K562 (cell line): ENCODE measurements around the gene STK17A. TPM values are rescaled to one million over a fixed set of nuclear protein-coding genes. Genes with fewer than 3 reads are reported as not detected.
A peak's percentile ranks its signal among the peaks of the same experiment; 100 is the strongest.

Experiments
- ATAC-seq: fragments of 200-7000 bp; cut with Tn5 transposase; 3 replicates; pipeline ENCODE4 v1.9.1; 2020; ENCODE audit warnings: moderate library complexity
- BruUV-seq: library from RNA; stranded (reverse); fragments of 400-500 nt; replicated peaks from 2 replicates; lab custom pipeline; 2021; lab: Mats Ljungman, UMichigan
- CTCF ChIA-PET: fragments of 300-600 bp; formaldehyde crosslinking; extraction: SDS; loops from one replicate; lab custom pipeline; 2021; ENCODE audit warnings: low intra/inter-chr PET ratio; lab: Yijun Ruan, JAX
- POLR2A ChIA-PET: fragments of 300-600, 350-650 bp; sonication (Branson Sonifier 250); formaldehyde crosslinking; extraction: SDS; loops from one replicate; lab custom pipeline; 2021; ENCODE audit warnings: antibody characterized with exemption, inconsistent platforms; lab: Yijun Ruan, JAX
- DNase-seq, 4 experiments: peaks; one replicate each; pipeline versions ENCODE4 v3.0.0 to v3.0.0-alpha.2; 2011 to 2018; ENCODE audit warnings: low spot score in 3 of 4, mixed read lengths in 3 of 4; ENCODE audit errors: extremely low read depth in 1 of 4
- FAIRE-seq: peaks from 2 replicates; lab custom pipeline; 2011; peaks lifted over from hg19 to GRCh38; lab: Jason Lieb, UNC
- H2AFZ ChIP-seq: 2 replicates; pipeline ENCODE4 v1.6.0; 2011; ENCODE audit warnings: low read depth, low read length, control low read depth, inconsistent platforms
- H3K27ac ChIP-seq: fragments of 200-600 bp; 3 replicates; pipeline ENCODE4 v1.8.0; 2011; ENCODE audit warnings: low read depth, mild to moderate bottlenecking, control low read depth, inconsistent platforms, low read length, moderate library complexity, mixed read lengths; ENCODE audit errors: extremely low read depth
- H3K27me3 ChIP-seq, 2 experiments: fragments of 300-600 bp in 1 of 2; 2 replicates in 1 of 2; 3 replicates in 1 of 2; pipeline versions ENCODE4 v1.6.0 to v1.8.0; 2011; ENCODE audit warnings: inconsistent platforms in 2 of 2, low read length in 2 of 2, mild to moderate bottlenecking in 1 of 2, mixed read lengths in 1 of 2, moderate library complexity in 1 of 2; ENCODE audit not compliant: control insufficient read depth in 2 of 2, insufficient read depth in 2 of 2
- H3K36me3 ChIP-seq: fragments of 300-600 bp; 3 replicates; pipeline ENCODE4 v1.8.0; 2011; ENCODE audit warnings: mild to moderate bottlenecking, low read length, inconsistent platforms; ENCODE audit not compliant: control insufficient read depth, insufficient read depth
- H3K4me1 ChIP-seq, 2 experiments: fragments of 200-600 bp in 1 of 2; replicated peaks in 1 of 2; 2 replicates in 1 of 2; 3 replicates in 1 of 2; pipeline versions ENCODE4 v1.5.1 to v1.8.0; 2011; ENCODE audit warnings: inconsistent platforms in 2 of 2, low read length in 2 of 2, mild to moderate bottlenecking in 1 of 2, mixed read lengths in 1 of 2, moderate library complexity in 1 of 2; ENCODE audit not compliant: control insufficient read depth in 2 of 2, insufficient read depth in 2 of 2
- H3K4me2 ChIP-seq: 2 replicates; pipeline ENCODE4 v1.6.1; 2011; ENCODE audit warnings: low read length, control low read depth, inconsistent platforms, mixed read lengths; ENCODE audit not compliant: insufficient read depth
- H3K4me3 ChIP-seq: fragments of 200-600 bp; sonication (generic), shearing (Covaris generic); 2 replicates; pipeline ENCODE4 v1.5.1; 2016; ENCODE audit warnings: control low read depth, inconsistent platforms
- H3K79me2 ChIP-seq: fragments of 200-600 bp; 3 replicates; pipeline ENCODE4 v1.8.0; 2011; ENCODE audit warnings: low read length, inconsistent platforms; ENCODE audit not compliant: control insufficient read depth, insufficient read depth
- H3K9ac ChIP-seq, 2 experiments: 2 replicates each; pipeline versions ENCODE4 v1.6.0 to v1.6.1; 2011; ENCODE audit warnings: low read depth in 2 of 2, low read length in 2 of 2, control low read depth in 1 of 2, inconsistent platforms in 1 of 2, mild to moderate bottlenecking in 1 of 2, mixed read lengths in 1 of 2; ENCODE audit not compliant: insufficient read depth in 1 of 2
- H3K9me1 ChIP-seq: one replicate; pipeline ENCODE4 v1.6.0; 2011; ENCODE audit warnings: inconsistent platforms, mild to moderate bottlenecking, low read length, moderate library complexity; ENCODE audit not compliant: control insufficient read depth, insufficient read depth
- H3K9me3 ChIP-seq: replicated peaks from 2 replicates; pipeline ENCODE4 v1.5.1; 2011; ENCODE audit warnings: low read depth, low read length, inconsistent platforms; ENCODE audit not compliant: control insufficient read depth, insufficient read depth
- H4K20me1 ChIP-seq: replicated peaks from 2 replicates; pipeline ENCODE4 v1.6.1; 2011; ENCODE audit warnings: low read length, inconsistent platforms, mixed read lengths; ENCODE audit not compliant: control insufficient read depth, insufficient read depth
- ATF3 ChIP-seq, 2 experiments: fragments of 450-650 bp in 1 of 2; sonication (generic) in 1 of 2; formaldehyde crosslinking in 1 of 2; IDR thresholded peaks in 1 of 2; conservative IDR thresholded peaks in 1 of 2; 2 replicates each; pipeline versions ENCODE4 v1.6.1 to v1.8.1; 2016 to 2023; ENCODE audit warnings: mild to moderate bottlenecking in 2 of 2, moderate library complexity in 2 of 2, inconsistent platforms in 1 of 2, missing genetic modification reagents in 1 of 2
- CEBPB ChIP-seq: fragments of 450-650 bp; IDR thresholded peaks from 2 replicates; pipeline ENCODE4 v1.6.1; 2016; ENCODE audit warnings: missing genetic modification characterization, missing compliant biosample characterization
- CEBPG ChIP-seq, 3 experiments: fragments of 200-800 bp in 1 of 3; sonication (Bioruptor generic) in 1 of 3; sonication (generic) in 1 of 3; formaldehyde crosslinking in 1 of 3; IDR thresholded peaks in 2 of 3; conservative IDR thresholded peaks in 1 of 3; 2 replicates each; pipeline versions ENCODE4 v1.6.1 to v1.8.0; 2016 to 2022; ENCODE audit warnings: missing compliant biosample characterization in 2 of 3, missing genetic modification characterization in 2 of 3, mild to moderate bottlenecking in 1 of 3, missing genetic modification reagents in 1 of 3
- EWSR1 ChIP-seq: fragments of 450-650 bp; IDR thresholded peaks from 2 replicates; pipeline ENCODE4 v1.6.1; 2018; ENCODE audit warnings: borderline replicate concordance, mild to moderate bottlenecking, low read depth, moderate library complexity; ENCODE audit not compliant: partially characterized antibody
- WGBS: fragments of 100-300 bp; shearing (Covaris generic); methylation state at CpG from one replicate; pipeline ENCODE4 v1.1.6; 2016; ENCODE audit warnings: low coverage, mixed read lengths; ENCODE audit not compliant: insufficient coverage; ENCODE audit errors: missing lambda C conversion rate; 5-methylcytosine and 5-hydroxymethylcytosine counted together
- in situ Hi-C: fragments of 300-500 bp; cut with MboI; formaldehyde crosslinking; loops from 4 replicates; pipeline ENCODE4 v1.15.0; 2018; ENCODE audit warnings: inconsistent platforms, mixed read lengths
- intact Hi-C: fragments of 100-400 bp; cut with micrococcal nuclease; formaldehyde crosslinking; loops from 2 replicates; pipeline ENCODE4 v1.14.2; 2022
- polyA plus RNA-seq, 8 experiments: library from polyadenylated mRNA; depleted of rRNA in 4 of 8; stranded (reverse) in 5 of 8; unstranded in 3 of 8; fragments of >200 nt; fragmentation: Nextera tagmentation in 2 of 8; fragmentation: Illumina TruSeq in 1 of 8; extraction: Ambion mirVana in 2 of 8; extraction: Trizol in 1 of 8; gene quantifications; 2 replicates each; pipeline versions ENCODE4 v1.2.1 to v1.2.3, GENCODE V29; 2011 to 2014; ENCODE audit warnings: inconsistent platforms in 1 of 8, missing spikeins in 1 of 8
- total RNA-seq, 7 experiments: library from RNA; depleted of rRNA in 6 of 7; stranded (reverse); fragments of >200 nt in 6 of 7; fragmentation: Illumina TruSeq in 2 of 7; extraction: Trizol in 2 of 7; gene quantifications; 2 replicates each; pipeline versions ENCODE4 v1.2.1 to v1.2.3, GENCODE V29; 2011 to 2021; ENCODE audit warnings: low replicate concordance in 1 of 7

Gene STK17A
- total and polyA plus RNA-seq, 9 of the 15 experiments (the other 6 are each of a cell fraction or from before 2014, with no cell fraction given): 3.4 to 16.3 (median 13.2) TPM

- Histone ChIP-seq H4K20me1 (no peaks in the 10 kb centered on the region), H3K36me3 (no peaks in the 10 kb centered on the region), H3K9ac (no peak overlapping the region), H3K27ac (no peak overlapping the region), H3K9me3 (no peaks in the 10 kb centered on the region), H3K27me3 (peaks cover 43 to 67% of the 10 kb centered on the region in 2 experiments), H3K4me1 (peaks cover 0 to 3% of the 10 kb centered on the region in 2 experiments; a peak in 1 of 5 replicates), H3K4me3 (no peak overlapping the region), H3K79me2 (no peaks in the 10 kb centered on the region), H2AFZ (no peak overlapping the region), H3K4me2 (no peak overlapping the region), H3K9me1 (no peaks in the 10 kb centered on the region)
- in situ Hi-C loops: no loop called here
- CTCF ChIA-PET: no interaction called here
- DNase-seq (no peak), FAIRE-seq (no peak)
- 5% methylated on average over 8 of the region's 8 CpGs for WGBS
- BruUV-seq: no TSS peak
- POLR2A ChIA-PET: no interaction called here
- intact Hi-C loops: no loop called here
- TF ChIP-seq ATF3 (IDR thresholded peaks at IDR 0.05) (peak; percentile 75), ATF3 (CRISPR knock-in tag; conservative IDR thresholded peaks at IDR 0.05) (no peak), EWSR1 (no peak), CEBPG (CRISPR knock-in tag; IDR thresholded peaks at IDR 0.05) (0 out of 2 replicates have a peak, but pooled peaks have one; percentile 31), CEBPG (tag; conservative IDR thresholded peaks at IDR 0.05 in 1 of 2, IDR thresholded peaks at IDR 0.05 in 1 of 2) (peak; percentile 69 to 74), CEBPB (tag) (peak; percentile 22; the same call in 1 of the 2 replicates)
- TF ChIP-seq, all 486 proteins: peak for 3
- ATAC-seq: no peak
Measured at GRCh38 chr7:43552122-43552521, 30.8 kb upstream of the STK17A start.
